Natural killer cell treated with Interleukin-12 subunit alpha and Interleukin-12 subunit beta and Interleukin-15 and Interleukin-18, amount 100 ng/mL, for 72 hours (primary cell): ENCODE data around the gene ENTPD6. TPM values are rescaled to one million over a fixed set of nuclear protein-coding genes. Genes with fewer than 3 reads are reported as not detected.

Experiments
- ATAC-seq, 2 donors: fragments of 150-1000 bp; cut with Tn5 transposase in 1 of 2; sonication (Bioruptor Pico), chemical (Tn5 transposase) in 1 of 2; 2 replicates each; pipeline ENCODE4 v1.10.0; 2021
- DNase-seq: peaks from one replicate; pipeline ENCODE4 v3.0.0; 2022; ENCODE audit warnings: low spot score
- H3K27ac Mint-ChIP-seq, 2 donors: 1 replicate in 1 of 2; 2 replicates in 1 of 2; pipeline ENCODE4 v1.8.0; 2022; ENCODE audit warnings: mixed read lengths in 2 of 2, mild to moderate bottlenecking in 1 of 2, moderate library complexity in 1 of 2
- H3K27me3 Mint-ChIP-seq, 2 donors: 1 replicate in 1 of 2; 2 replicates in 1 of 2; pipeline ENCODE4 v1.8.0; 2022; ENCODE audit warnings: mixed read lengths in 2 of 2
- H3K36me3 Mint-ChIP-seq: one replicate; pipeline ENCODE4 v1.8.0; 2022; ENCODE audit warnings: mixed read lengths
- H3K4me1 Mint-ChIP-seq, 2 donors: 1 replicate in 1 of 2; 2 replicates in 1 of 2; pipeline ENCODE4 v1.8.0; 2022; ENCODE audit warnings: low read depth in 2 of 2, mixed read lengths in 2 of 2, mild to moderate bottlenecking in 1 of 2
- H3K4me3 Mint-ChIP-seq: one replicate; pipeline ENCODE4 v1.8.0; 2022; ENCODE audit warnings: mixed read lengths
- H3K9me3 Mint-ChIP-seq: 2 replicates; pipeline ENCODE4 v1.8.0; 2022; ENCODE audit warnings: mixed read lengths
- total RNA-seq, 2 donors: library from RNA; stranded (reverse); gene quantifications; one replicate each; pipeline ENCODE4 v1.2.3, GENCODE V29; 2022

ENTPD6 gene
- total RNA-seq, 2 donors from 2014 or later, result 24.9 to 58.7 TPM

DNA sequence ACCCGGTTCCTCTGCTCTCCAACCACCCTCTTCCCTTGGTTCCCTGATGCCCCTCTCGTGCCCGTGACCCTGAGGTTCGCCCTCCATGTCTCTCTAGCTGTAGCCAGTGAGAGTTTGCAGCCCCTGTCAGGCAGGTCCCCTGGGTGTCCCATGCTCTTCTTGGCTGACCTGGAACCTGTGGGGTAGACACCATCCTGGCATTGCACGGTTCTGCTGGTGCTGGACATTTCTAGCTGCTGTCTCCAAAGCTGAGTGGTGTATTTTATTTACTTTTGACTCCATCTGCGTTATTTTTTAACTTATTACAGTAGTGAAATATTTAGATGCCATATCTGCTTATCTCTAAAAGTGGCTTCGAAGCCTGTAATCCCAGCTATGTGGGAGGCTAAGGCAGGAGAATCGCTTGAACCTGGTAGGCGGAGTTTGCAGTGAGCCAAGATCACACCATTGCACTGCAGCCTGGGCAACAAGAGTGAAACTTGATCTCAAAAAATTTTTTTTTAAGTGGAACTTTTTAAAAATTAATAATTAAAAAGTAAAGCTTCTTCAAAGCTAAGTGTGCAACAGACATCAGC is 12.5 kb downstream of the ENTPD6 start:
- Mint-ChIP-seq H3K27ac (no peak overlapping the region), H3K9me3 (no peaks in the 10 kb centered on the region), H3K36me3 (no peaks in the 10 kb centered on the region), H3K4me1 (peaks cover 10 to 13% of the 10 kb centered on the region in 2 donors), H3K4me3 (no peak overlapping the region), H3K27me3 (no peaks in the 10 kb centered on the region)
- ATAC-seq (no peak), DNase-seq (no peak)

GRCh38 chr20:25209400-25209799 is 13.9 kb downstream of the ENTPD6 start:
- H3K4me3 Mint-ChIP-seq, result no peak overlapping the region
- ATAC-seq (no peak), DNase-seq (no peak)
- H3K9me3 Mint-ChIP-seq, result no peaks in the 10 kb centered on the region
- H3K27me3 Mint-ChIP-seq, result no peaks in the 10 kb centered on the region
- peaks cover under 1 to 4% of the 10 kb centered on the region in 2 donors for H3K4me1 Mint-ChIP-seq
- H3K27ac Mint-ChIP-seq, result no peak overlapping the region
- H3K36me3 Mint-ChIP-seq, result no peaks in the 10 kb centered on the region

- H3K27ac Mint-ChIP-seq, result no peak overlapping the region
- no peaks in the 10 kb centered on the region for H3K27me3 Mint-ChIP-seq
- no peak for DNase-seq
- ATAC-seq, result no peak
- no peaks in the 10 kb centered on the region for H3K36me3 Mint-ChIP-seq
- H3K9me3 Mint-ChIP-seq, result no peaks in the 10 kb centered on the region
- peaks cover 0 to 2% of the 10 kb centered on the region in 2 donors for H3K4me1 Mint-ChIP-seq
- no peak overlapping the region for H3K4me3 Mint-ChIP-seq
Observed at GRCh38 chr20:25209911-25210310, 14.4 kb downstream of the ENTPD6 start.

GRCh38 chr20:25211273-25211672 is 15.8 kb downstream of the ENTPD6 start:
- H3K4me3 Mint-ChIP-seq, result no peak overlapping the region
- H3K27ac Mint-ChIP-seq, result no peak overlapping the region
- H3K27me3 Mint-ChIP-seq, result no peaks in the 10 kb centered on the region
- ATAC-seq, result no peak
- no peaks in the 10 kb centered on the region for H3K4me1 Mint-ChIP-seq
- H3K9me3 Mint-ChIP-seq, result no peaks in the 10 kb centered on the region
- DNase-seq, result no peak
- H3K36me3 Mint-ChIP-seq, result no peaks in the 10 kb centered on the region

GRCh38 chr20:25212242-25212641 is 16.7 kb downstream of the ENTPD6 start:
- DNase-seq (no peak), ATAC-seq (no peak)
- Mint-ChIP-seq H3K27ac (no peak overlapping the region), H3K36me3 (no peaks in the 10 kb centered on the region), H3K4me1 (no peaks in the 10 kb centered on the region), H3K4me3 (no peak overlapping the region), H3K27me3 (no peaks in the 10 kb centered on the region), H3K9me3 (no peaks in the 10 kb centered on the region)

DNA sequence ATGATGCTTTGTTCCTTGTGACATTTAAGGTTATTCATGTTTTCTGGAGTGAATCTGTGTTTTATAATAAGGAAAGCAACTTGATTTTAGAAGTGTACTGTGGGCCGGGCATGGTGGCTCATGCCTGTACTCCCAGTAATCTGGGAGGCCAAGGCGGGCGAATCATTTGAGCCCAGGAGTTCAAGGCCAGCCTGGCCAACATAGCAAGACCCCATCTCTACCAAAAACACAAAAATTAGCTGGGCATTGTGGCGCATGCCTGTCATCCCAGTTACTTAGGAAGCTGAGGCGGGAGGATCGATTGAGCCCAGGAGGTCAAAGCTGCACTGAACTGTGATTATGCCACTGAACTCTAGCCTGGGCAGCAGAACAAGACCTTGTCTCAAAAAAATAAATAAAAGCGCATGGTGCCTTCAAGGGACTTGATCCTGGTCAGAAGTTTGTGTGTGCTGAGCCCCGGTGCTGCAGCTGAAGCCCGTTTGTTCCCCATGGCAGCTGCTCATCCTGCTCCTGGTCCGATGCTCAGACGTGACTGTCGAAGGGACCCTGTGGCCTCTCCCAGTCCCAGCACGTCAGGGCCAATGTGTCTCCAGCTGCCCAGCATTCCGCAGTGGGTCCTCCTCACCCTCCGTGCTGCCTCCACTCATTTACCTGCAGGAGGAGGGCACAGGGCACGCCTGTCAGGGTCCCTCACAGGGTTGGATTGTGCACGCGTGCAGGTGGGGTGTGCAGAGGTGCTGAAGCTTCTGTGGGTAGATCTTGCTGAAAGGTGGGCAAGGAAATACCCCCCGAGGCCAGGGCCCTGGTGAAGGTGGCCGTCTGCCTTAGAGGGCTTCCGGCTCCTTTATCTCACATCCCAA is 18.3 kb downstream of the ENTPD6 start:
- no peak overlapping the region for H3K4me3 Mint-ChIP-seq
- ATAC-seq (no peak), DNase-seq (no peak)
- no peaks in the 10 kb centered on the region for H3K27me3 Mint-ChIP-seq
- no peaks in the 10 kb centered on the region for H3K9me3 Mint-ChIP-seq
- H3K36me3 Mint-ChIP-seq, result no peaks in the 10 kb centered on the region
- H3K4me1 Mint-ChIP-seq, result no peaks in the 10 kb centered on the region
- no peak overlapping the region for H3K27ac Mint-ChIP-seq

GRCh38 chr20:25214426-25214790 is 18.9 kb downstream of the ENTPD6 start:
- no peak for ATAC-seq
- Mint-ChIP-seq H3K4me3 (no peak overlapping the region), H3K9me3 (no peaks in the 10 kb centered on the region), H3K36me3 (no peaks in the 10 kb centered on the region), H3K4me1 (no peaks in the 10 kb centered on the region), H3K27ac (no peak overlapping the region), H3K27me3 (no peaks in the 10 kb centered on the region)
- DNase-seq, result no peak

DNA sequence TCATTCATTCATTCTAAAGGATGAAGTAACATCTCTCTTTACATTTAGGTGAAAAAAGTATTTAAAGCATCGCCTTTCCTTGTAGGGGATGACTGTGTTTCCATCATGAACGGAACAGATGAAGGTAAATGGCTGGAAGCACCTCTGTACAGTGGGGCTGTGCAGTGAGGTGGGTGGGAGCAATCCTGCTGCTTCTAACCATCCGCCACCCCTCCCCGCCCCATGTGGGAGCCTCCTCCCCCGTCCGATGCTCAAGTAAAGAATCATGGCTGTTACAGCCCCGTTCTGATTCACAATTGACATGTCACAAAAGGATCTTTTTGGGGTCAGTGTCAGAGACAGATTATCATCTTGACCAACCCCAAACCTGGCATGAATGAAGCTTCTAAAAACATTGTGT is 19.3 kb downstream of the ENTPD6 start:
- Mint-ChIP-seq H3K9me3 (no peaks in the 10 kb centered on the region), H3K27me3 (no peaks in the 10 kb centered on the region), H3K4me3 (no peak overlapping the region), H3K4me1 (no peaks in the 10 kb centered on the region), H3K36me3 (no peaks in the 10 kb centered on the region), H3K27ac (no peak overlapping the region)
- ATAC-seq (no peak), DNase-seq (no peak)

DNA sequence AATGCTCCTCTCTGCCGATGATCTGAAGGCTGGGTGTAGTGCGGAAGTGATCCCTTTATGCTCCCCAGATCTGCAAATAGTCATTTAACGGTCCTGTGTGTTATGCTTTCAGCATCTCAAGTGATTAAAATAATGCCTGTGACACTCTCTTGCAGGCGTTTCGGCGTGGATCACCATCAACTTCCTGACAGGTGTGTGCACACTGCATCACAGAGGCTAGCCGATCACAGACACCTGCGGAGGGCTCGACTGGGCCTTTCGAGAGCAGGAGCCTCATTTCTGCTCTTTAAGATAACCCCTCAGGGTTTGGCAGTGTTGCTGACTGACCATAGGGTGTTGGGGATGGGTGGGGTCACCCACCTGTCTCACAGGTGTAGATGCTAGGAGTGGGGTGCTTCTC is 20.0 kb downstream of the ENTPD6 start:
- Mint-ChIP-seq H3K4me3 (no peak overlapping the region), H3K27ac (no peak overlapping the region), H3K4me1 (no peaks in the 10 kb centered on the region), H3K27me3 (no peaks in the 10 kb centered on the region), H3K36me3 (no peaks in the 10 kb centered on the region), H3K9me3 (no peaks in the 10 kb centered on the region)
- DNase-seq, result no peak
- no peak for ATAC-seq

- no peaks in the 10 kb centered on the region for H3K9me3 Mint-ChIP-seq
- H3K27ac Mint-ChIP-seq, result no peak overlapping the region
- H3K27me3 Mint-ChIP-seq, result no peaks in the 10 kb centered on the region
- H3K4me1 Mint-ChIP-seq, result no peaks in the 10 kb centered on the region
- no peak overlapping the region for H3K4me3 Mint-ChIP-seq
- ATAC-seq (no peak), DNase-seq (no peak)
- H3K36me3 Mint-ChIP-seq, result no peaks in the 10 kb centered on the region
Observed at GRCh38 chr20:25216199-25216945, 20.9 kb downstream of the ENTPD6 start.

DNA sequence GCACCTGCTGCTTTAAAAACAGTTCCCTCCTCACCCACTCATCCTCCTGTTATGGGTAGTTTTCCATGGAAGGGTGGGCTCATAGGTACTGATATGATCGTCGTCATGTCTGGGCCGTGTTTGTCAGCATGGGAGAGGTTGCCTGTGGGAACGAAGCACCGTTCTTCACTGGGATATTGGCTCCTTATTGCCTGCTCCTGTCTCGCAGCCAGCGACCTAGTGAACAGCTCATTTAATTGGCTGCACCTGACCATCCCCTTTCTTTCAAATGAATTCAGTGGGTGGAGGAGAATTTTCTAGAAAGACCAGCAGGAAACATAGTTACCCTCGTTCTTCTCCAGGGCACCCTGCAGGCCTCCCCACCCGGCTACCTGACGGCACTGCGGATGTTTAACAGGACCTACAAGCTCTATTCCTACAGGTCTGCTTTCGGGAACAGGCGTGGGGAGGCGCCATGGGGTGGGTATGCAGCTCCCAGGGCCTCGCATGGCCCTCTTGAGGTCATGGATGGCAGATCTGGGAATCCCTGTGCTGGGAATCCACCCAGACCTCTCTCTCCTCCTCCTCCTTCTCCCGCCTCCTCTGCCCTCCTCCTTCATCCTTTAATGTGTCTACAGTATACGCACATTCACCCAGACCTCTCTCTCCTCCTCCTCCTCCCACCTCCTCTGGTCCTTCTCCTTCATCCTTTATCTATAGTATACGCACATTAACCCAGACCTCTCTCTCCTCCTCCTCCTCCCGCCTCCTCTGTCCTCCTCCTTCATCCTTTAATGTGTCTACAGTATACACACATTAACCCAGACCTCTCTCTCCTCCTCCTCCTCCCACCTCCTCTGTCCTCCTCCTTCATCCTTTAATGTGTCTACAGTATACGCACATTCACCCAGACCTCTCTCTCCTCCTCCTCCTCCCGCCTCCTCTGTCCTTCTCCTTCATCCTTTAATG is 21.9 kb downstream of the ENTPD6 start:
- H3K36me3 Mint-ChIP-seq, result no peaks in the 10 kb centered on the region
- no peaks in the 10 kb centered on the region for H3K4me1 Mint-ChIP-seq
- no peak overlapping the region for H3K27ac Mint-ChIP-seq
- ATAC-seq (no peak), DNase-seq (no peak)
- no peak overlapping the region for H3K4me3 Mint-ChIP-seq
- H3K27me3 Mint-ChIP-seq, result no peaks in the 10 kb centered on the region
- no peaks in the 10 kb centered on the region for H3K9me3 Mint-ChIP-seq

DNA sequence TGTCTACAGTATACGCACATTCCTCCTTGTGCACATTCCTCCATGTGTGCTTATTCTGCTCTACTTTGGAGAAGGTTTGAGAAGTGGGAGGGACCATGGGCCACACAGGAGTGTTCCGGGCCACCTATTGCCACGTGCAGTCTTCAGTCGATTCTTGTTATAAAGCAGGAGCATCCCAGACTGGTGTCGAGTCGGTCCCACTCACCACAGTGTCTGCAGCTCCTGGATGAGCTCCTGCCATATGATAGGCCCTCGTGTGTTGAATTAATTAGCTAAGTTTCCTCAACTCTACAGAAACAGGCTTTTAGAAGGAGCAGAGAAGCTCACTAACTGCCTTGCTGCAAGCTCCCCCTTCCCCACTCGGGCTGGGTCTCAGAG is 22.6 kb downstream of the ENTPD6 start:
- Mint-ChIP-seq H3K4me1 (no peaks in the 10 kb centered on the region), H3K27ac (no peak overlapping the region), H3K4me3 (no peak overlapping the region), H3K36me3 (no peaks in the 10 kb centered on the region), H3K9me3 (no peaks in the 10 kb centered on the region), H3K27me3 (no peaks in the 10 kb centered on the region)
- DNase-seq (no peak), ATAC-seq (no peak)

DNA sequence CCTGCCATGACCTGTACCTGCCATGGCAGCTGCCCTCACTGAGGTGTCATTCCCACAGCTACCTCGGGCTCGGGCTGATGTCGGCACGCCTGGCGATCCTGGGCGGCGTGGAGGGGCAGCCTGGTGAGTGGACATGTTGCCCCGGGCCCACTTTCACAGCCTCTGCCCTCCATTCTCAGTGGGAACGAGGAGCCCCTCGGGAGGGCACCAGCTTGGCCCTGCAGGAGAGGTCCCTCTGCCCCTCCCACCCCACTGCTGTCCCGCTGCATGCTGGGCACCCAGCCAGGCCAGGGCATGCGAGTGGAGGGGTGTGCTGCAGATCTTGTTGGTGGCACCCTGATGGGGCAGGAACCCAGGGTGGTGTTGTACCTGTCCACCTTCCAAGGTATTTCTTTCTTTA is 23.0 kb downstream of the ENTPD6 start:
- Mint-ChIP-seq H3K36me3 (no peaks in the 10 kb centered on the region), H3K27ac (no peak overlapping the region), H3K4me1 (no peaks in the 10 kb centered on the region), H3K9me3 (no peaks in the 10 kb centered on the region), H3K27me3 (no peaks in the 10 kb centered on the region), H3K4me3 (no peak overlapping the region)
- ATAC-seq, result no peak
- DNase-seq, result no peak
